GM18907 (cell line): ENCODE data around the gene SMIM28.

Experiments
- ATAC-seq: cut with Tn5 transposase; IDR thresholded peaks from one replicate; pipeline ENCODE4 v1.9.1; 2021; ENCODE audit warnings: mild to moderate bottlenecking, moderate library complexity; ENCODE audit not compliant: unreplicated experiment

The SMIM28 gene

GRCh38 chr6:138427701-138428100 lies 50.0 kb downstream of the SMIM28 start:
- no peak for ATAC-seq

- ATAC-seq = peak; percentile 46
These were observed 51.4 kb downstream of the SMIM28 start for GRCh38 chr6:138428944-138429598.

- ATAC-seq = no peak
These were observed 52.1 kb downstream of the SMIM28 start for GRCh38 chr6:138429761-138430160.

GRCh38 chr6:138430361-138431145 lies 52.8 kb downstream of the SMIM28 start:
- ATAC-seq = no peak

- no peak for ATAC-seq
These were observed 53.8 kb downstream of the SMIM28 start for GRCh38 chr6:138431256-138432062.

- no peak for ATAC-seq
These were observed 54.3 kb downstream of the SMIM28 start for GRCh38 chr6:138432063-138432356.
